Body of pancreas (tissue), 4 donors: ENCODE data around the gene RAD51B.

Source experiments
- POLR2A ChIP-seq, 3 donors: fragments of 450-650 bp; IDR thresholded peaks; one replicate each; pipeline ENCODE4 v1.6.1; 2016; ENCODE audit warnings: antibody characterized with exemption in 3 of 3, mild to moderate bottlenecking in 2 of 3
- TF ChIP-seq, protein P1 (sequence below), 7 experiments: fragments of 450-650 bp in 4 of 7; fragments of 200-600 bp in 3 of 7; sonication (generic) in 3 of 7; IDR thresholded peaks; one replicate each; pipeline ENCODE4 v1.5.1; 2016 to 2019; ENCODE audit warnings: antibody characterized with exemption in 7 of 7

DNA sequence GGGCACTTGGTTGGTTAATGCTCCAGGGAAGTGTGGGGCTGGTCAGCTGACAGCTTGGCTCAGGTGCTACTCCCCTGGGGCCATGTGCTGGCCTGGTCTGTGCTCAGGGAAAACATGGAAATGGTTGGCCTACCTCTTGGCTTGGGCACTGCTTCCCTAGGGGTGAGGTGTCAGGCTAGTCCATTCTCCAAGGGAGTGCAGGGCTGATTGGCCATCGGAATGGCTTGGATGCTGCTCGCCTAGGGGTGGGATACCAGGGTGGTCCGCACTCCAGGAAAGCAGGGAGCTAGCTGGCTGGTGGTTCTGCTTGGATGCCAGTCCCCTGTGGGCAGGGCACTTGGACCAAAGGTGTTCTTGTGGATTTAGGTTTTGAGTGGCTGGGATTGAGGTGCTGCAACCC lies 245.7 kb downstream of the RAD51B start:
- TF ChIP-seq POLR2A (IDR thresholded peaks at IDR 0.05): no peak
- TF ChIP-seq, protein P1, sequence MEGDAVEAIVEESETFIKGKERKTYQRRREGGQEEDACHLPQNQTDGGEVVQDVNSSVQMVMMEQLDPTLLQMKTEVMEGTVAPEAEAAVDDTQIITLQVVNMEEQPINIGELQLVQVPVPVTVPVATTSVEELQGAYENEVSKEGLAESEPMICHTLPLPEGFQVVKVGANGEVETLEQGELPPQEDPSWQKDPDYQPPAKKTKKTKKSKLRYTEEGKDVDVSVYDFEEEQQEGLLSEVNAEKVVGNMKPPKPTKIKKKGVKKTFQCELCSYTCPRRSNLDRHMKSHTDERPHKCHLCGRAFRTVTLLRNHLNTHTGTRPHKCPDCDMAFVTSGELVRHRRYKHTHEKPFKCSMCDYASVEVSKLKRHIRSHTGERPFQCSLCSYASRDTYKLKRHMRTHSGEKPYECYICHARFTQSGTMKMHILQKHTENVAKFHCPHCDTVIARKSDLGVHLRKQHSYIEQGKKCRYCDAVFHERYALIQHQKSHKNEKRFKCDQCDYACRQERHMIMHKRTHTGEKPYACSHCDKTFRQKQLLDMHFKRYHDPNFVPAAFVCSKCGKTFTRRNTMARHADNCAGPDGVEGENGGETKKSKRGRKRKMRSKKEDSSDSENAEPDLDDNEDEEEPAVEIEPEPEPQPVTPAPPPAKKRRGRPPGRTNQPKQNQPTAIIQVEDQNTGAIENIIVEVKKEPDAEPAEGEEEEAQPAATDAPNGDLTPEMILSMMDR (IDR thresholded peaks at IDR 0.05): no peak
